Sciatic nerve (tissue), 2 donors: Measurements from ENCODE around the gene SERBP1. TPM values are rescaled to one million over a fixed set of nuclear protein-coding genes. Genes with fewer than 3 reads are reported as not detected.
"Not testable (repeated sequence)": the region's sequence is repeated elsewhere in the genome, so short reads cannot be mapped to it uniquely, and the experiment has no call there.

ENCODE experiments used
- ATAC-seq: fragments of 200-7000 bp; cut with Tn5 transposase; one replicate; pipeline ENCODE4 v1.9.1; 2020; ENCODE audit warnings: mild to moderate bottlenecking, moderate library complexity
- DNase-seq: peaks from one replicate; pipeline ENCODE4 v3.0.0-alpha.2; 2020; ENCODE audit warnings: low spot score
- intact Hi-C: fragments of 100-400 bp; cut with DNase I; formaldehyde crosslinking; loops from one replicate; pipeline ENCODE4 v1.14.2; 2022
- total RNA-seq: library from RNA; stranded (reverse); fragmentation: NEBNext Ultra II Directional; extraction: Animal tissue kit (Norgen Biotek cat#: 25700); gene quantifications from one replicate; pipeline ENCODE4 v1.2.1, GENCODE V29; 2021
- donor health status: DM: no; HTN: no; CAD: no.
- donor health status: DM: no; HTN: no; CAD: no.

SERBP1 gene
- total RNA-seq, 1 donor from 2014 or later: 152 TPM

GRCh38 chr1:67446014-67446413, 15.8 kb upstream of the SERBP1 start:
- intact Hi-C loops, DNase-seq, ATAC-seq: not testable (repeated sequence)

DNA sequence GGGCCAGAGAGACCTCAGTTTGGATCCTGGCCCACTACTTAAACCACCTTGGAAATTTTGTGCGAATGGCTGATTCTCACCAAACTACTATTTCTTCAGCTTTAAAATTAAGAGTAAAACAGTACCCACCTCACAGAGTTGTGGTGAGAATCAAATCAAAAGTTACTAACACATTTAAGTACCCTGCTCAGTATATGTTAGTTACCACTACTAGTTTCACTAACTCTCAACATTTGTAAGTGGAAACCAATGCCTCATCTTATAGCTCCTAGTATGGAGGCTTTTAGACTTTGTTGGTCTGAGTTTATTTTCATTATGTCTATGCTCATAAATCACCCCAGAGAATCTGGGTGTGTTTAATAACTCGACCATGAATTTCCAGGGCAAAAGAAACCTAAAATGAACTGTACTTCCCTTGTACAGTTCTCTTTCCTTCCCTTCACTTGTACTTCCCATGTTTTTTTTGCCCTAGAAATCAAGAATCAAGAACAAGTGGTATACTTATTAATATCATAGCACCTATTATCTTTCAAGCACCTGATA, 11.6 kb upstream of the SERBP1 start:
- ATAC-seq (no peak), DNase-seq (no peak)
- intact Hi-C loops: no loop called here

GRCh38 chr1:67441183-67441582, 11.0 kb upstream of the SERBP1 start:
- peak; percentile 66 for ATAC-seq
- intact Hi-C loops: no loop called here
- DNase-seq: peak; percentile 90

DNA sequence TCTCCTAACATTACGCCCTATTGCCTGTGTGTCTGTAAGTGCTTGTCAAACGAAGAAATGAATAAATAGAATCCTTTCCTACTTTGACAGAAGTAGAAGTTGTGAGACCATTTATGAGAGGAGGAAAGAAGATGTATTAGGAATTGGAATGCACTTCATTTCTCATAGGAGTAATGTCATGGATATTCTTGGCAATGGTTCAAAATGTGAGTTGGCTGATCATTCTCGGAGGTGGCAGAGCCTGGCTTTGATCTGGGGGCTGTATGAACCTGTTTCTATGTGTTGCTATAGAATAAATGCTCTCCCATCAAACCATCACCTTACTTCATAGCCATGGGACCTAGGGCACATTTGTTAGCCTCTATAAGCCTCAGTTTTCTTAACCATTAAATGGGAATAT, 10.1 kb upstream of the SERBP1 start:
- DNase-seq: no peak

GRCh38 chr1:67439277-67440029, 9.3 kb upstream of the SERBP1 start:
- DNase-seq: no peak
- intact Hi-C loops: no loop called here
- no peak for ATAC-seq

More for the DNA sequence above, 10.1 kb upstream of the SERBP1 start:
- intact Hi-C loops: no loop called here
- ATAC-seq: no peak

DNA sequence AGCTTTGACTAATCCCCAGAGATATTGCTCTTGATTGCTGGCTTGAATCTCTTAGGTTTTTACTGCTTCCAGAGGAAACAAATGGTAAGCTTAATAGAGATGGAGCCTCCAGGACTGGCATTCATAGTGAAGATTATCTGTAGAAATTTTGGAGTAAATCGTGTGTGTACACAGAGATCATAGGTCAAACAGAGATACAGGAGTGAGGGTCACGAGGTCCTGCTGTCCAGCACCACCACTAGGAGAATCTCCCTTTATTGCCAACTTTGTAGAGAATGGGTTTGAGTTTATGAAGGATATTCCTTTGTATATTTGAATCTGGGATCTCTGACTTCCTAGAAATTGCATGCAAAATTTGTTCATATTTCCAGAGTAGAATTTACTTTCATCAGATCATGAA, 7.8 kb upstream of the SERBP1 start:
- intact Hi-C loops: no loop called here
- ATAC-seq: no peak
- no peak for DNase-seq

DNA sequence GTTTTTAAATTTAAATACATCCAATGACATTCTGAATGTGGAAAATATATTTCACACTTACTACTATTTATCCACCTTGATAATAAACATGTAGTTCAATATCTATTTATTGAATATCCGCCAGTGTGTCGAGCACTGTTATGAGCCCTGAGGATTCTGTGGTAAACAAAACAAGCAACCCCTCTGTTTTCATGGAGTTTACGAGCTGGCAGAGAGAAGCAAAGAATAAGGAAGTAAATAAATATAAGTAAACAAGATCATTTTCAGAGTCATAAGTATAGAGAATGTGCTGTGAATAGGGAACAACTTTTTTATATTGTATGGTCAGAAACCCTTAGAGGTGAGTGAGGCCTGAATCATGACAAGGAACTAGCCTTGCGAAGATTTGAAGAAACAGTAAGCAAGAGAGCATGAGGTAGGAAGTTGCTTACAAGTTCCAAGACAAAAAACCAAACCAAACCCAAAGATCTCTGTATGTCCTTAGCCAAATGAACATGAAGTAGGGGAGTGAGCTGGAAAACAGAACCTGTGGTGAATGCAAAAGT, 6.4 kb upstream of the SERBP1 start:
- intact Hi-C loops: no loop called here
- ATAC-seq: no peak

GRCh38 chr1:67434491-67434890, 4.3 kb upstream of the SERBP1 start:
- ATAC-seq (no peak), DNase-seq (no peak)
- intact Hi-C loops: no loop called here

More for the DNA sequence above, 6.4 kb upstream of the SERBP1 start:
- DNase-seq: no peak

- intact Hi-C loops: no loop called here
- DNase-seq: no peak
- ATAC-seq: no peak
Observed at GRCh38 chr1:67433837-67434236, 3.6 kb upstream of the SERBP1 start.

- no peak for ATAC-seq
- intact Hi-C loops: no loop called here
- DNase-seq: no peak
Observed at GRCh38 chr1:67432745-67433144, 2.5 kb upstream of the SERBP1 start.

DNA sequence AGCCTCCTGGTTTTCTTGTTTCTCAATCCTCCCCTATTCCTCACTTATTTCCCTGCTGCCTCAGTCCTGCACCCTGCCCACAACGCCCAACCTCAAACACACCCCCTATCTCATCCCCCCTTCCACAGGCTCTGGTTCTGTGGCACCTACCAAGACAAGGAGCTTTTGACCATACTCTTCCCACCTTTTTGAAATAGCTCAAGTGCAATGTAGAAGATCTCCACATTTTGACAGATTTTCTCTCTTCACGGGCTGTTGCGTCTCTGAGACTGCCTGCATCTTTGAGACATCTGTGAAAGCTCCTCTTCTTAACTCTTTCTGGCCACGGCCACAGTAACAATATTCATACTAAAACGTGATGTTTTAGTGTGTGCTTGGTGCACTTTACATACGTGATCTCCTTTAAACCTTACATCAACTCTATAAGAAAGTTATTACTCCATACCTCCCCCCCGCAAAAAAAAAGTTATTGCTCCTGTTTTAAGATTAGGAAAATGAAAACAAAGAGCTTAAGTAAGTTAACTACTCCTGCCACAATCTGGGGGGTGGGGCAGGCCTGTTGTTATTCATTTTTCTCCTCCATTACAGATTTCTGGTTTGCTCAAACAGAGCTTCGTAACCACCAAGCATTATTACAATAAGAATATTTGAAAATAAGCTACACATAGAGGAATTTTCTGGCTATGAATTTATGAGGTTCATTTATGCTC, 1.8 kb upstream of the SERBP1 start:
- intact Hi-C loops: no loop called here
- DNase-seq (no peak), ATAC-seq (no peak)

GRCh38 chr1:67431156-67431765, 1.1 kb upstream of the SERBP1 start:
- ATAC-seq (no peak), DNase-seq (no peak)
- intact Hi-C loops: no loop called here

DNA sequence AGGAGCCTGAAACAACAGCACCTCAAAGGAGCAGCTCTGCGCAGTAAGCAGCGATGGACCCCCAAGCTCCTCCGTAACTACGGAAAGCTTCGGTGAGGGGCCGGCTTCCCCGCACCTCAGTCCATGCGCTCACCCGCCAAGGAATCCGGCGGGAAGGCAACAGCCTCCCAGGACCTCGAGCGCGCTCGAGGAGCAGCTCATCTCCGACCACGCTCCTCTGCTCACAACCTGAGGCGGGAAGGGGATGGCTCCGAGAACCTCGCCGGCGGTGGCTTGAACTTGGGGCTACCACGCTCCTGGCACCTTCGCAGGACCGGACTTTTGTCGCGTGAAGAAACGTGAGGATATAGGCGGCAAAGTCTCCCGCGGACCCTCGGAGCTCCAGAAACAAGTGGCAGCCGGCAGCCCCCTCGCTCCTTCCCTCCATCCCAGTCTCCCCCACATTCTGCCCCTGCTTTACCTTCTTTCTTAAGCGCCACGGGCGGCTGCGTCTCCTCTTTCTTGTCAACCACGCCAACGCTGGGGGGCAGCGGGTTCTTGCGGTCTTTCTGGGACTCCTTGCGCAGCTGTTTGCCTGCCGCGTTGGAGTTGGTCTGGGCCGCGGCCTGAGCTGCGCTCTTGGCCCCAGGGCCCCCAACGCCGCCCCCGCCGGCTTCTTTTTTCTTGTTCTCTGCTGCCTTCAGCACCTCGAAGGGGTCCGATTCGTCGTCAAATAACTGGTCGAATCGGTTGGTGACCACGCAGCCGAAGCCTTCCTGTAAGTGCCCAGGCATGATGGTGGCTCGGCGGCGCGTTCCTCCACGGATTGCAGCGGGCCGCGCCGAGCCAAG, 459 bp downstream of the SERBP1 start:
- intact Hi-C loops: loop anchor here (5.0 kb wide), 1 partner anchor 613 kb away; no protein-coding TSS in a partner anchor
- DNase-seq: peak; percentile 63
- ATAC-seq: peak; percentile 27

DNA sequence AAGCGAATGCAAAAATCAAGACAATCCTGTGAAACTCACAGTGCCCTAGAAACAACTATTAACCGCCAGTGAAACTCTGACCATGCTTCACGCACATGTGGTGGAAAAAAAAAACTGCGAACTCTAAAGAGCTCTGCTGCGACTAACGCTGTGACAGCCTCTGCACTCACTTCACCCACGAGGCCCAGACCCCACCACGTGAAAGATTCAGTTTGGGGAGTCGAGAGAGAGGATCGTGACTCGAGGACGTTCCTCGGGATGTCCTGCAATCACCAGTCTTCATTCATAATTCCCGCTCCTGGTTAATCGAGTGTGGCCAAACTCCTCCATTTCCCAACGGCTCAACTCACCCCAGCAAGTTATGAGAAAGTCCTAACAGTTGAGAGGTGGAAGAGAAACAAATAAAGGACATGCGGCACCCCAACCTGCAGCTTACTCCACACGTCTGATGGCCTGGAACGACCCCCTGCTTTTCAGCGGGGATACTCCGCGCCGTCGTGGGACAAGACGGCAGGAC, 1.1 kb downstream of the SERBP1 start:
- intact Hi-C loops: loop anchor here (5.0 kb wide), 1 partner anchor 613 kb away; no protein-coding TSS in a partner anchor
- no peak for DNase-seq
- peak; percentile 0 for ATAC-seq

DNA sequence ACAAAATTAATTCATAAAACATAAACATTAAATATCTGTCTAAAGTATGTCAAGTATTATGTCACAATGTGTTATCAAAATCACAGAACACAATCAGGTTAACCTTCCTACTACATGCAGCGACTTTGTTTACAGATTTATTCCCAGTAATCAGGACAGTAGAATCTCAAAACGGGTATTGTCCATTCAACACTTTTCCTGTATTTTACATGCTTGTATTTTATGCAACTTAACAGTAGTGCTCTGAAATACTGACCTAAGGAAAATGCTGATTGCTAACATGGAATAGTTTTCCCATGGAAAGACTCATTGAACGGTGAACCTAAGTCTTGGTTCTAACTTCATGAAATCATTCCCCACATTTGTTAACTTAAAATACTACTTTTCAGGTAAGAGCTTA, 2.3 kb downstream of the SERBP1 start:
- intact Hi-C loops: loop anchor here (5.0 kb wide), 1 partner anchor 614 kb away; no protein-coding TSS in a partner anchor
- ATAC-seq: no peak

DNA sequence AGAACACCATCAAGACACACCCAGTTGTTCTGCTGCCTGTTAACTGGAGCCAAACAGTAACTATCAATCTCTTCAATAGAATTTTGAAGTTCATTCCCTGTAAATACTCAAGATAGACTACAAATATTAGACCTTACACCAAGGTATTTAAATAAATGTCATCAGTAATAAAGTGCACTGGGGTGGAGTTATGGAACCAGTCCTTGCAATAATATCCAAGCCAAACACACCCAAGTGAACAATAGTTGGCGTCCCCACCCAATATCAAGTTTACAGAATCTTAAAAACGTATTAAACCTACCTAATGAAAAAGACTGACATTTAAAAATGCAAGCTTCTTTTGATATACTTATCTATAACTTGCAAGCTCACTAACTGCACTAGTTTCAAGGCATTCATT, 2.7 kb downstream of the SERBP1 start:
- intact Hi-C loops: loop anchor here (5.0 kb wide), 1 partner anchor 615 kb away; no protein-coding TSS in a partner anchor
- ATAC-seq (no peak), DNase-seq (no peak)

More for the DNA sequence above, 2.3 kb downstream of the SERBP1 start:
- DNase-seq: no peak

DNA sequence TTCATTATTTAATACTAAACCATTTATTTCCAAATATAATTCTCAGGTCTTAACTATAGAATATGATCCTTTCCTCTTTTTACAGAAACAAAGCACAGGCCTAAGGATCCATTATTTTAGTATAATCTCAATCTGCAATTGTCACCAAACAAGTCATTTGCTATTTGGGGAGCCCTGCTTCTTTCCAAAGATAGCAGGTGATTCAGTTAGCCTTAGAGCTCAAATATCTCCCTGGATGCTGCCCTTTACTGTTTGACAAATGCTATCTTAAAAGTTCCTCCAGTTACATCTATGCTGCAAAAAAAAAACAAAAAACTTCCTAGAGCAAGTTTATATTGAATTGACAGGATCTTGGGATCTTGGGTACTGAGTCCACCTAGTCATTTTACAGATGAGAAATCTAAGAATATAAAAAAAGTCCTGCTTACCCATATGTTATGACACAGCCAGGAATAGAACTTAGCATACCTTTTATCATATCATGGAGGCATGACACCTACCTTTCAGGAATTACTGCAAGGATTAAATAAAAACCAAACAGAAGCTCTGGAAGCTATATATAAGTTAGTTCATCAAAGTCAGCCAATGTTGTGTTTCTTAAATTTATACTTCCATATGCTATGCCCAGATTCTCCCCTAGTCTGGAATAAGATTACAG, 9.2 kb downstream of the SERBP1 start:
- intact Hi-C loops: no loop called here
- DNase-seq: no peak
- ATAC-seq: no peak
